Osteocyte (in vitro differentiated cells): Measurements from ENCODE around the gene RGL4. TPM values are rescaled to one million over a fixed set of nuclear protein-coding genes. Genes with fewer than 3 reads are reported as not detected.

Source experiments
- DNase-seq: peaks from one replicate; pipeline ENCODE4 v3.0.0; 2021; ENCODE audit warnings: mixed read lengths; ENCODE audit not compliant: unreplicated experiment; ENCODE audit errors: extremely low spot score
- H3K27ac Mint-ChIP-seq: one replicate; pipeline ENCODE4 v1.8.0; 2021; ENCODE audit warnings: mild to moderate bottlenecking, mixed read lengths; ENCODE audit not compliant: unreplicated experiment
- H3K27me3 Mint-ChIP-seq: one replicate; pipeline ENCODE4 v1.8.0; 2021; ENCODE audit warnings: mixed read lengths; ENCODE audit not compliant: unreplicated experiment
- H3K36me3 Mint-ChIP-seq: one replicate; pipeline ENCODE4 v1.8.0; 2021; ENCODE audit warnings: mixed read lengths; ENCODE audit not compliant: unreplicated experiment
- H3K4me1 Mint-ChIP-seq: one replicate; pipeline ENCODE4 v1.8.0; 2021; ENCODE audit warnings: mixed read lengths; ENCODE audit not compliant: unreplicated experiment
- H3K4me3 Mint-ChIP-seq: one replicate; pipeline ENCODE4 v1.8.0; 2021; ENCODE audit warnings: mild to moderate bottlenecking, moderate library complexity, mixed read lengths; ENCODE audit not compliant: unreplicated experiment
- H3K9me3 Mint-ChIP-seq: one replicate; pipeline ENCODE4 v1.8.0; 2021; ENCODE audit warnings: mixed read lengths; ENCODE audit not compliant: unreplicated experiment
- CTCF ChIP-seq: fragments of 200-600 bp; sonication (generic); IDR thresholded peaks from 2 replicates; pipeline ENCODE4 v1.5.0; 2021; ENCODE audit warnings: antibody characterized with exemption, mild to moderate bottlenecking, moderate library complexity
- total RNA-seq: library from RNA; stranded (reverse); gene quantifications from 2 replicates; pipeline ENCODE4 v1.2.1, GENCODE V29; 2021

RGL4 gene
- total RNA-seq, 1 donor from 2014 or later: not detected

GRCh38 chr22:23697031-23697970 lies 6.5 kb downstream of the RGL4 start:
- Mint-ChIP-seq H3K9me3 (no peaks in the 10 kb centered on the region), H3K4me3 (no peak overlapping the region), H3K27me3 (no peaks in the 10 kb centered on the region), H3K4me1 (peaks cover 2% of the 10 kb centered on the region), H3K27ac (no peak overlapping the region), H3K36me3 (peaks cover 42% of the 10 kb centered on the region)
- no peak for TF ChIP-seq CTCF
- DNase-seq: no peak

- Mint-ChIP-seq H3K27me3 (no peaks in the 10 kb centered on the region), H3K4me1 (peaks cover 2% of the 10 kb centered on the region), H3K36me3 (peaks cover 40% of the 10 kb centered on the region), H3K9me3 (no peaks in the 10 kb centered on the region), H3K27ac (no peak overlapping the region), H3K4me3 (no peak overlapping the region)
- TF ChIP-seq CTCF: no peak
- no peak for DNase-seq
Measured at GRCh38 chr22:23698094-23698493, 7.3 kb downstream of the RGL4 start.

- H3K4me3 Mint-ChIP-seq: no peak overlapping the region
- H3K36me3 Mint-ChIP-seq: peaks cover 46% of the 10 kb centered on the region
- H3K4me1 Mint-ChIP-seq: peaks cover 2% of the 10 kb centered on the region
- TF ChIP-seq CTCF: no peak
- no peak for DNase-seq
- H3K27ac Mint-ChIP-seq: no peak overlapping the region
- no peaks in the 10 kb centered on the region for H3K9me3 Mint-ChIP-seq
- no peaks in the 10 kb centered on the region for H3K27me3 Mint-ChIP-seq
Measured at GRCh38 chr22:23698673-23699235, 7.9 kb downstream of the RGL4 start.

- no peak for DNase-seq
- peaks cover 52% of the 10 kb centered on the region for H3K36me3 Mint-ChIP-seq
- H3K27me3 Mint-ChIP-seq: no peaks in the 10 kb centered on the region
- no peaks in the 10 kb centered on the region for H3K9me3 Mint-ChIP-seq
- no peak for TF ChIP-seq CTCF
- H3K27ac Mint-ChIP-seq: no peak overlapping the region
- peaks cover 2% of the 10 kb centered on the region for H3K4me1 Mint-ChIP-seq
- no peak overlapping the region for H3K4me3 Mint-ChIP-seq
Measured at GRCh38 chr22:23700706-23701105, 9.9 kb downstream of the RGL4 start.

- no peak for DNase-seq
- H3K36me3 Mint-ChIP-seq: peaks cover 71% of the 10 kb centered on the region
- no peak for TF ChIP-seq CTCF
- H3K9me3 Mint-ChIP-seq: no peaks in the 10 kb centered on the region
- H3K27me3 Mint-ChIP-seq: no peaks in the 10 kb centered on the region
- H3K4me3 Mint-ChIP-seq: no peak overlapping the region
- H3K27ac Mint-ChIP-seq: no peak overlapping the region
- peaks cover 2% of the 10 kb centered on the region for H3K4me1 Mint-ChIP-seq
Measured at GRCh38 chr22:23704062-23704461, 13.2 kb downstream of the RGL4 start.
